GM19351 (cell line): ENCODE results near the gene KRTAP12-3.
"Not testable (repeated sequence)": the region's sequence is repeated elsewhere in the genome, so short reads cannot be mapped to it uniquely, and the experiment has no call there.

Experiments used
- ATAC-seq: cut with Tn5 transposase; IDR thresholded peaks from one replicate; pipeline ENCODE4 v1.9.1; 2021; ENCODE audit warnings: mild to moderate bottlenecking, moderate library complexity; ENCODE audit not compliant: unreplicated experiment

The KRTAP12-3 gene

GRCh38 chr21:44682580-44683151, 24.9 kb downstream of the KRTAP12-3 start:
- ATAC-seq = no peak

- no peak for ATAC-seq
These were observed 26.3 kb downstream of the KRTAP12-3 start for GRCh38 chr21:44684077-44684476.

GRCh38 chr21:44684483-44684882, 26.8 kb downstream of the KRTAP12-3 start:
- ATAC-seq = no peak

GRCh38 chr21:44685050-44685449, 27.3 kb downstream of the KRTAP12-3 start:
- not testable (repeated sequence) for ATAC-seq

- ATAC-seq = no peak
These were observed 28.5 kb downstream of the KRTAP12-3 start for GRCh38 chr21:44686000-44686781.

- ATAC-seq = no peak
These were observed 29.3 kb downstream of the KRTAP12-3 start for GRCh38 chr21:44686843-44687561.

- ATAC-seq = no peak
These were observed 29.9 kb downstream of the KRTAP12-3 start for GRCh38 chr21:44687671-44688070.

GRCh38 chr21:44689740-44690139, 32.0 kb downstream of the KRTAP12-3 start:
- ATAC-seq = not testable (repeated sequence)

GRCh38 chr21:44691686-44692085, 34.0 kb downstream of the KRTAP12-3 start:
- no peak for ATAC-seq

- ATAC-seq = no peak
These were observed 35.2 kb downstream of the KRTAP12-3 start for GRCh38 chr21:44692798-44693512.

GRCh38 chr21:44694776-44695175, 37.0 kb downstream of the KRTAP12-3 start:
- ATAC-seq = no peak

- no peak for ATAC-seq
These were observed 37.5 kb downstream of the KRTAP12-3 start for GRCh38 chr21:44695184-44695583.

- no peak for ATAC-seq
These were observed 37.9 kb downstream of the KRTAP12-3 start for GRCh38 chr21:44695641-44696040.

GRCh38 chr21:44696572-44696971, 38.8 kb downstream of the KRTAP12-3 start:
- no peak for ATAC-seq

GRCh38 chr21:44697172-44697810, 39.6 kb downstream of the KRTAP12-3 start, which contains the start of gene KRTAP10-12:
KRTAP10-12 (plus strand) TSS chr21:44697172; CDS start chr21:44697202, 30 bp downstream.
- not testable (repeated sequence) for ATAC-seq

GRCh38 chr21:44697811-44698734, 40.3 kb downstream of the KRTAP12-3 start:
- no peak for ATAC-seq

- no peak for ATAC-seq
These were observed 41.8 kb downstream of the KRTAP12-3 start for GRCh38 chr21:44699502-44700001.

- no peak for ATAC-seq
These were observed 42.6 kb downstream of the KRTAP12-3 start for GRCh38 chr21:44700101-44701022.
